CD14-positive monocyte (primary cell): ENCODE data around the gene EPHA1. TPM values are rescaled to one million over a fixed set of nuclear protein-coding genes. Genes with fewer than 3 reads are reported as not detected.

Experiments
- DNase-seq, 3 donors: peaks; one replicate each; pipeline ENCODE4 v3.0.0-alpha.2; 2011 to 2022
- H2AFZ ChIP-seq: 2 replicates; pipeline ENCODE4 v1.6.0; 2012; ENCODE audit warnings: mild to moderate bottlenecking, low read depth, low read length, inconsistent platforms; ENCODE audit not compliant: insufficient read depth, poor library complexity, severe bottlenecking
- H3K27ac ChIP-seq, 2 donors: 1 replicate in 1 of 2; 2 replicates in 1 of 2; pipeline ENCODE4 v1.5.1; 2012 to 2013; ENCODE audit warnings: low read length in 2 of 2, control low read depth in 1 of 2, inconsistent platforms in 1 of 2, low read depth in 1 of 2, mild to moderate bottlenecking in 1 of 2
- H3K27me3 ChIP-seq, 2 donors: one replicate each; pipeline versions ENCODE4 v1.6.0 to v1.6.1; 2011 to 2013; ENCODE audit warnings: low read length in 2 of 2; ENCODE audit not compliant: control insufficient read depth in 2 of 2, insufficient read depth in 2 of 2
- H3K36me3 ChIP-seq, 2 donors: replicated peaks in 1 of 2; 1 replicate in 1 of 2; 2 replicates in 1 of 2; pipeline versions ENCODE4 v1.5.1 to v1.6.1; 2012 to 2013; ENCODE audit warnings: low read length in 2 of 2, control low read depth in 1 of 2, inconsistent platforms in 1 of 2, mild to moderate bottlenecking in 1 of 2; ENCODE audit not compliant: insufficient read depth in 2 of 2, control insufficient read depth in 1 of 2
- H3K4me1 ChIP-seq, 2 donors: 1 replicate in 1 of 2; 2 replicates in 1 of 2; pipeline versions ENCODE4 v1.5.1 to v1.6.1; 2012 to 2013; ENCODE audit warnings: low read length in 2 of 2, control low read depth in 1 of 2, inconsistent platforms in 1 of 2, mild to moderate bottlenecking in 1 of 2, moderate library complexity in 1 of 2; ENCODE audit not compliant: insufficient read depth in 2 of 2, control insufficient read depth in 1 of 2
- H3K4me2 ChIP-seq: replicated peaks from 2 replicates; pipeline ENCODE3; 2012; ENCODE audit warnings: low read length, moderate library complexity, mild to moderate bottlenecking; ENCODE audit not compliant: poor library complexity, severe bottlenecking; ENCODE audit errors: extremely low read depth
- H3K4me3 ChIP-seq, 3 experiments: fragments of 200-600 bp in 1 of 3; sonication (generic) in 1 of 3; replicated peaks in 1 of 3; 1 replicate in 2 of 3; 2 replicates in 1 of 3; pipeline ENCODE4 v1.5.1; 2011 to 2013; ENCODE audit warnings: low read length in 3 of 3, mild to moderate bottlenecking in 3 of 3, control low read depth in 2 of 3, low read depth in 2 of 3, inconsistent platforms in 1 of 3, moderate library complexity in 1 of 3
- H3K79me2 ChIP-seq: 2 replicates; pipeline ENCODE4 v1.6.0; 2012; ENCODE audit warnings: mild to moderate bottlenecking, control low read depth, inconsistent platforms, low read length, moderate library complexity; ENCODE audit not compliant: insufficient read depth
- H3K9ac ChIP-seq: 2 replicates; pipeline ENCODE4 v1.6.0; 2017; ENCODE audit warnings: low read length, mild to moderate bottlenecking; ENCODE audit not compliant: insufficient read depth, poor library complexity, severe bottlenecking
- H3K9me3 ChIP-seq, 2 donors: replicated peaks in 1 of 2; 1 replicate in 1 of 2; 2 replicates in 1 of 2; pipeline versions ENCODE4 v1.5.1 to v1.6.1; 2012 to 2013; ENCODE audit warnings: low read length in 2 of 2, control low read depth in 1 of 2; ENCODE audit not compliant: control insufficient read depth in 1 of 2, insufficient read depth in 1 of 2
- H4K20me1 ChIP-seq: 2 replicates; pipeline ENCODE4 v1.6.0; 2012; ENCODE audit warnings: mild to moderate bottlenecking, low read length, control low read depth, moderate library complexity; ENCODE audit not compliant: insufficient read depth
- H3K27ac Mint-ChIP-seq, 7 donors: one replicate each; pipeline ENCODE4 v1.8.0; 2020; ENCODE audit warnings: mild to moderate bottlenecking in 7 of 7, mixed read lengths in 7 of 7, moderate library complexity in 6 of 7, inconsistent platforms in 2 of 7
- H3K27me3 Mint-ChIP-seq, 3 donors: one replicate each; pipeline ENCODE4 v1.8.0; 2021 to 2022; ENCODE audit warnings: low read depth in 3 of 3, mild to moderate bottlenecking in 3 of 3, mixed read lengths in 3 of 3, moderate library complexity in 3 of 3, inconsistent platforms in 1 of 3
- H3K36me3 Mint-ChIP-seq, 2 donors: one replicate each; pipeline ENCODE4 v1.8.0; 2020; ENCODE audit warnings: mixed read lengths in 2 of 2, inconsistent platforms in 1 of 2, mild to moderate bottlenecking in 1 of 2
- H3K4me1 Mint-ChIP-seq: one replicate; pipeline ENCODE4 v1.8.0; 2020; ENCODE audit warnings: mild to moderate bottlenecking, mixed read lengths
- H3K4me3 Mint-ChIP-seq, 2 donors: one replicate each; pipeline ENCODE4 v1.8.0; 2020; ENCODE audit warnings: mild to moderate bottlenecking in 2 of 2, mixed read lengths in 2 of 2, moderate library complexity in 1 of 2
- H3K9me3 Mint-ChIP-seq, 7 donors: one replicate each; pipeline ENCODE4 v1.8.0; 2020 to 2022; ENCODE audit warnings: mixed read lengths in 7 of 7, mild to moderate bottlenecking in 6 of 7, moderate library complexity in 6 of 7, inconsistent platforms in 2 of 7
- CTCF ChIP-seq: fragments of 200-600 bp; IDR thresholded peaks from one replicate; pipeline ENCODE4 v1.8.0; 2022; ENCODE audit warnings: antibody characterized with exemption, mild to moderate bottlenecking
- WGBS: methylation state at CpG from one replicate; pipeline ENCODE4 v1.1.5; 2013; ENCODE audit warnings: missing lambda C conversion rate; ENCODE audit not compliant: insufficient coverage; 5-methylcytosine and 5-hydroxymethylcytosine counted together
- intact Hi-C, 2 donors: fragments of 100-400 bp; cut with micrococcal nuclease; formaldehyde crosslinking; loops; one replicate each; pipeline versions ENCODE4 v1.15.0 to v1.15.1; 2023
- polyA plus RNA-seq, 3 donors: library from polyadenylated mRNA; depleted of rRNA in 1 of 3; unstranded in 2 of 3; stranded (reverse) in 1 of 3; fragments of 300-500 nt in 2 of 3; fragments of >200 nt in 1 of 3; fragmentation: Illumina TruSeq in 2 of 3; gene quantifications; 1 replicate in 2 of 3; 2 replicates in 1 of 3; pipeline ENCODE4 v1.2.3, GENCODE V29; 2012 to 2021

EPHA1 gene
- polyA plus RNA-seq, 3 donors: 0.50 to 0.95 TPM; not detected in 1

- Histone ChIP-seq H4K20me1 (no peaks in the 10 kb centered on the region), H3K79me2 (no peaks in the 10 kb centered on the region), H3K9me3 (no peaks in the 10 kb centered on the region), H3K36me3 (peaks cover 0 to 40% of the 10 kb centered on the region in 2 donors), H3K27me3 (no peaks in the 10 kb centered on the region), H3K9ac (no peak overlapping the region), H3K27ac (no peak overlapping the region), H3K4me2 (no peak overlapping the region), H3K4me1 (no peaks in the 10 kb centered on the region), H3K4me3 (no peak overlapping the region), H2AFZ (no peak overlapping the region)
- intact Hi-C loops: no loop called here
- 100% methylated on average over 1 of the region's 1 CpG for WGBS
- Mint-ChIP-seq H3K27me3 (no peaks in the 10 kb centered on the region), H3K9me3 (no peaks in the 10 kb centered on the region), H3K4me1 (no peaks in the 10 kb centered on the region), H3K4me3 (no peak overlapping the region), H3K27ac (no peak overlapping the region), H3K36me3 (peaks cover 5 to 6% of the 10 kb centered on the region in 2 donors)
- TF ChIP-seq CTCF: no peak
- no peak for DNase-seq
Measured at GRCh38 chr7:143444785-143445184, 36.1 kb upstream of the EPHA1 start.

- no peaks in the 10 kb centered on the region for H3K9me3 Mint-ChIP-seq
- DNase-seq: no peak
- H3K9me3 ChIP-seq: no peaks in the 10 kb centered on the region
- no peak overlapping the region for H3K4me3 ChIP-seq
- no peak for TF ChIP-seq CTCF
- H3K36me3 ChIP-seq: peaks cover 0 to 40% of the 10 kb centered on the region in 2 donors
- no peaks in the 10 kb centered on the region for H3K27me3 ChIP-seq
- no peak overlapping the region for H2AFZ ChIP-seq
- H4K20me1 ChIP-seq: no peaks in the 10 kb centered on the region
- H3K4me1 Mint-ChIP-seq: no peaks in the 10 kb centered on the region
- no peaks in the 10 kb centered on the region for H3K27me3 Mint-ChIP-seq
- H3K9ac ChIP-seq: no peak overlapping the region
- intact Hi-C loops: no loop called here
- H3K4me2 ChIP-seq: no peak overlapping the region
- H3K79me2 ChIP-seq: no peaks in the 10 kb centered on the region
- H3K36me3 Mint-ChIP-seq: peaks cover 5 to 6% of the 10 kb centered on the region in 2 donors
- no peaks in the 10 kb centered on the region for H3K4me1 ChIP-seq
- H3K27ac Mint-ChIP-seq: no peak overlapping the region
- WGBS: 96% methylated on average over 4 of the region's 6 CpGs
- no peak overlapping the region for H3K4me3 Mint-ChIP-seq
- H3K27ac ChIP-seq: no peak overlapping the region
Measured at GRCh38 chr7:143444063-143444782, 35.6 kb upstream of the EPHA1 start.
